NCI-H1694 (cell line): ENCODE data around the gene CALCOCO1.
"Not testable (repeated sequence)": the region's sequence is repeated elsewhere in the genome, so short reads cannot be mapped to it uniquely, and the experiment has no call there.

Experiments
- DNase-seq: peaks from one replicate; lab custom pipeline; 2025; lab: John Stamatoyannopoulos, UW

CALCOCO1 gene

DNA sequence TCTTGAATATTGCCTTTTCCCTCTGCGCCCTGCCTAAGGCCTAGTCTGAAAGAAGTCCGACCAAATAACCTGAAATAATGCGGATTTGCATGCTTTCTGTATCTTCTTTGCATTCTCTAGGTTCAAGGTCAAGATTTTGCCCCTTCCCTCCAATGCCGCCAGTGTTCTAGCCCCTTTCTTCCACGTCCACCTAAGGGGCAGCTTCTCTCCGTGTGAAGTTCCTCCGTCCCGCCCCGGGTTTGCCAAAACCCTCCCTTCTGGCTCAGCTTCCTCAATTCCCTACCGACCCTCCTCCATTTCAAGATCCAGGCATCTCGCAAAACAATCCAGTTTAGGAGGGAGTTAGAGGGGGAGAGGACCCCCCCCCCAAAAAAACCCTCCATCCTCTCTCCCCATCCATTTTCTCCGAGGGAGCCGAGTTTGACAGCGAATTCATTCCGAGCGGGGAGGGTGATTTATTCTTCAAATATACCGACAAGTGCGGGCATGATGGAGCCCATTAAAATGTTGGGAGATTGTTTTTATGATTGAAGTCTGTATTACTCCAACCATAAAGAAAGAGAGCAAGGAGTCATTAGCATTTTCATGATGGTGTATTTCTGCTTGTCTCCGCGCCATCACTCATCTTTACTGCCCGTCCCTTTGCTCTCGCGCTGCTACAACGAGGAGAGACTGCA, 30.5 kb downstream of the CALCOCO1 start:
- DNase-seq, result no peak

DNA sequence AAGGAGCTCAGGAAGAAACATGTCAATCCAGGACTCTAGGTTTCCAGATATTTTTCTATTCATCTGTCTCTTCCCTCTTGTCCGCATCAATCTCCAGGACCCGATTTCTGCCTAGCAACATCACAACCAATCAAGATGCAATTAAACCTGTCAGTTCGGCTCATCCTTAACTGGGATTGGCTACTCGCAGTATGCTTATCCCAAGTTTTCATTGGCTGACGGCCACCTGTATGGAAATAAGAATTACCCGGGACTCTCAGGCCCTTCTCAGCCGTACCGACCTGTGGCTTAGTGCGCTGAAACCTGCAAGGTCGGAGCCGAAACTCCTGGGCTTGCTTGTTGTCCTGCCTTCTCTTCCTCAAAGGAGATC, 31.0 kb downstream of the CALCOCO1 start:
- DNase-seq, result no peak

DNA sequence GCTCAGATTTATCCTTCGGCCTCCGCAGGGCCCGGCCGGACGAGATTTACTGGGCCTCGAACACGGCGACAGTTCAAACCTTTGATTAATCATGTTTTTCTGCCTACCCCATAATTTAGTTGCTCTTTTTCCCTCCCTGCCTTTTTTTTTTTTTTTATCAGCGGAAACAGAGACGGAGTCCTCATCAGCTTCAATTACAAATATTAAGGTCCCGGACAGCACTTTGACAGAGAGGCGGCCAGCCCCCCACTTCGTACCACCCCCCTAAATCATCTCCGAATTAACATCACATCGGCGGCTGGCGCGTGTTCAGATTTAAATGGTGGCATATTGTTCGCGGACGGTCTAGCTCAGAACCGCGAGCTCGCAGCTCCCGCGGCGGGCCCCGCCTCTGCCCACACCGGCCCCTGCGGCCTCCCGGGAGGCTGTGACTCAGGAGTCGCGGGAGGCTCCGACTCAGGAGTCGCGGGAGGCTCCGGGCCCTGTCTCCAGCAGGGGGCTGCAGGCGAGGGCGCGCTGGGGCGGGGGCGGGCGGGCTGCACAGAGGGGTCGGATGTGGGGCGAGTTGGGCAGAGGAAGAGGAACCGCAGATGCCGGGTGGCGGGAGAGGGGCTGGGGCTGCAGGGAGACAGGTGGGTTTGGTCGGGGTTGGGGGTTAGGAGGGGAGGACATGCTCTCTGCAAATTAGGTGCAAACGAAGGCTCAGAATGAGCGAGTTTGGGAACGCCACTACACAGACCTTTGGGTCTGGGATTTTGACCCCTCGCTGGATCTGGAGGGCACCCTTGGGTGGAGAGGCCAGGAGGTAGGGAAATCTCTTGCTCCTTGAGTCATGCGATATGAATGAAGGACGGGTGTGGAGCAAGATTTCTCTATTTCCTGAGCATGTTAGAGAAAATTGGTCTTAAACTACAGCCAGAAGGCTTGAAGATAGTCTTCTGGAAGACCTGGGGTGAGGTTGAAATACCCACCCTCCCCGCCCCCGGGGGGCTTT, 31.8 kb downstream of the CALCOCO1 start:
- DNase-seq, result no peak

DNA sequence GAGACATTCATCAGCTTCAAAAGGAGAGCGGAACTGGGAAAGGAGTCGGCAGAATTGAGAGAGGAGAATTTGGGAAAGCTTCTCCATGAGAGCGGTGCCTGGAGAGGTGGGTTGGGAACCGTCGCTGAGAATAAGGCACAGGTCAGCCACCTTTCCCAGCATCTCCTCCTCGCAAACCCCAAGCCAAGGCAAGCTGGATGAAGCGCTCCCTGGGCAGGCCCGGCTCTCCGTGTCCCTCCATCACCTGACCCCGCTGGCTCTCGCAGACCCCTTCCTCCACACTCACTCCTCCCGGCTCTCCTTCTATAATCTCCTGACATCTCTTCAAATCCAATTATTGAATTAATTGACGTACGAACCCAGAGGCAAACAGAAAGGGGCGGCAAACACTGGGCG, 32.5 kb downstream of the CALCOCO1 start:
- DNase-seq, result no peak

DNA sequence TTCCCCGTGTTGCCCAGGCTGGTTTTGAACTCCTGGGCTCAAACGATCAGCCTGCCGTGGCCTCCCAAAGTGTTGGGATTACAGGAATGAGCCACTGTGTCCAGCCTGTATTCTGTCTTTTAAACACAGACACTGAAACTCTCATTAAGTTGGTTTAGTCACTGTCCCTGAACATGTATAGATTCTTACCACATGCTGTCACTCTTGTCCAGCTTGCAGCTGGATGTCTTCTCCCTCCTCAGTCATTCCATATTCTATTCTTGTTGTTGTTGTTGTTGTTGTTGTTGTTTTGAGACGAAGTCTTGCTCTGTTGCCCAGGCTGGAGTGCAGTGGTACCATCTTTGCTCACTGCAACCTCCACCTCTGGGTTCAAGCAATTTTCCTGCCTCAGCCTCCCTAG, 39.1 kb downstream of the CALCOCO1 start:
- DNase-seq, result no peak

DNA sequence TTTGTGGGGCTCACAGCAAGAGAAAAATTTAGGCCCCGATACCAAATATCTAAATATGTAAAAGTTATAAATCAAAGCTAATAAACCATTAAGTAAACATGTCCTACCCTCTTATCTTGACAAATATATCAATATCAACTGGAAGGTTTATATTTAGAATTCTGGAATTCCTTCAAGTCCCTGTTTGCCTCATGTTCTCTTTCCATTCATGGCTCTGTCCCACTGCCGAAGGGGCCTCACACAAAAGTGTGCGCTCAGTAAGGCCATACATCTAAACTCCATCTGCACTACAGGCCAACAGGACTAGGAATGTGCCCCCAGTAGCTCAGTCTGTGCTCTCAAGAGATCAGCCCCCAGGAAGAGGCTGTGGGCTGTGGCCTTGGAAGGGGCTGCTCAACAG, 40.8 kb downstream of the CALCOCO1 start:
- DNase-seq, result no peak

DNA sequence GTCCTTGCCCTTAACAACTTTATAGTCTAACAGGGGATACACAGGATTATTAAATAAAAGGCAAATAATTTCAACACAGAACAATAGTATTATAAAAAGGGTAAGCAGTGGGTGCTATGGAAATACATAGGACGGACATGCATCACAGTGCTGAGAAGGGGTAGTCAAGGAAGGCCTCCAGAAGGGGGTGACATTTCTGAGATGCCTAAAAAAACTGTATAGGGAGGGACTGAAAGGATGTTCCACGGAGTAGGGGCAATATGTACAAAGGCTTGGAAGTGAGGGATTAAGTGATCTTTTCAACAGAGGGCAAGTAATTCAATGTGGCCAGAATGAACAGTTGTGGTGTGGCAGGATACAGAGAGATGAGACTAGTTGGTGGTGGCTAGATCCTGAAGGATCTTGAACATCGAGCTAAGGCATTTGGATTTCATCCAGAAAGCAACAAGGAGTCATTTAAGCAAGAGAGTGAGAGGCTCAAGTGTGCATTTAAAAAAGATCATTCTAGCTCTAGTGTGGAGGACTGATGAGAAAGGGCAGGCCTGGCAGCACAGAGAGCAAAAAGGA, 42.5 kb downstream of the CALCOCO1 start:
- DNase-seq, result no peak

DNA sequence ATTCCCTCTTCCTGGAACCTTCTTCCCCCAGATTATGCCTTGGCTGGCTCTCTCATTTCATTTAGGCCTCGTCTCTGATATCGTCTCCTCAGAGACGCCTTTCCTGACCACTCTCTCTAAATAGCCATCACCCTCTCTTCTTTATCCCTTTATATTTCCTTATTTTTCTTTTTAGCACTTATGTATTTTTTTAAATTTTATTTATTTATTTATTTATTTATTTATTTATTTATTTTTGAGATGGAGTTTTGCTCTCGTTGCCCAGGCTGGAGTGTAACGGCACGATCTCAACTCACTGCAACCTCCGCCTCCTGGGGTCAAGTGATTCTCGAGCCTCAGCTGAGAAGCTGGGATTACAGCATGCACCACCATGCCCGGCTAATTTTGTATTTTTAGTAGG, 43.3 kb downstream of the CALCOCO1 start:
- DNase-seq, result no peak

DNA sequence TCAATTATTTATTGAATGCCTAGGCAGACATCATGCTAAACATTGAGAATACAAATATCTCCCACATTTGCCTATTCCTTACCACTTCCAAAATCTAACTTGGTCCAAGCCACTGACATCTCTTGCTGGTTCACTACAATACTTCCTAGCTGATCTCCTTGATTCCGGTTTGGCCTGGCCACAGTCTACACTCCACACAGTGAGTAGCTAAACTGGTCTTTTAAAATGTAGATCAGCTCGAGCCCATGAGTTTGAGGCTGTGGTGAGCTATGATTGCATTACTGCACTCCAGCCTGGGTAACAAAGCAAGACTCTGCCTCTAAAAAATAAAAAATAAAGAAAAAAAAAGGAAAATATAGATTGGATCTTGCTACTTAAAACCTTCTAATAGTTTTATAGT, 43.8 kb downstream of the CALCOCO1 start:
- DNase-seq, result no peak

DNA sequence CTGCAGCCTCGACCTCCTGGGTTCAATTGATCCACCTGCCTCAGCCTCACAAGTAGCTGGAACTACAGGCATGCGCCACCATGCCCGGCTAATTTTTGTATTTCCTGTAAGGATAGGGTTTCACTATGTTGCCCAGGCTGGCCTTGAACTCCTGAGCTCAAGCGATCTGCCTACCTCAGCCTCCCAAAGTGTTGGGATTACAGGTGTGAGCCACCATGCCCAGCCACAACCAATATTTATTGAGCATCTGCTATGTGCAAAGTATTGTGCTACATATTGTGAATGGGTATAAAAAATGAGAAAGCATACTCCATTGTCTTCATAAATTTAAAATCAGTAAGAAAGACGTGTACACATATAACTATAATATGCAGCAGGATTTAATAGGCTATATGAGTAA, 47.2 kb downstream of the CALCOCO1 start:
- DNase-seq, result not testable (repeated sequence)

DNA sequence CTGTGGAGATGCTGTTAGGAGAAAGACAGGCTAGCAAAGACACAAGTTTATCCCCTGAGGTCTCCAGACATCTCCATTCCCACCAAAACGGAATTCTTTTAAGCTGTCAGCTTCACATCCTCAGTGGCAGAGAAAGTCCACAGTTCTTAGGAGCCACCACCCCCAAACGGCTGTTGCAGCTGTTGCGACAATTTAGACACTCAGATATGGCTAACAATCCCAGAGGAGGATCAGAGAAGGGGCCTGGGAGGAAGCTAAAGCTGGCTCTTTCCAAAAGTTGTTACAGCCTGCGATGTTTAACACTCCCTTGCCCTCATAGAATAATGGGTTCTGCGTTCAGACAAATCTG, 49.5 kb downstream of the CALCOCO1 start:
- no peak for DNase-seq

DNA sequence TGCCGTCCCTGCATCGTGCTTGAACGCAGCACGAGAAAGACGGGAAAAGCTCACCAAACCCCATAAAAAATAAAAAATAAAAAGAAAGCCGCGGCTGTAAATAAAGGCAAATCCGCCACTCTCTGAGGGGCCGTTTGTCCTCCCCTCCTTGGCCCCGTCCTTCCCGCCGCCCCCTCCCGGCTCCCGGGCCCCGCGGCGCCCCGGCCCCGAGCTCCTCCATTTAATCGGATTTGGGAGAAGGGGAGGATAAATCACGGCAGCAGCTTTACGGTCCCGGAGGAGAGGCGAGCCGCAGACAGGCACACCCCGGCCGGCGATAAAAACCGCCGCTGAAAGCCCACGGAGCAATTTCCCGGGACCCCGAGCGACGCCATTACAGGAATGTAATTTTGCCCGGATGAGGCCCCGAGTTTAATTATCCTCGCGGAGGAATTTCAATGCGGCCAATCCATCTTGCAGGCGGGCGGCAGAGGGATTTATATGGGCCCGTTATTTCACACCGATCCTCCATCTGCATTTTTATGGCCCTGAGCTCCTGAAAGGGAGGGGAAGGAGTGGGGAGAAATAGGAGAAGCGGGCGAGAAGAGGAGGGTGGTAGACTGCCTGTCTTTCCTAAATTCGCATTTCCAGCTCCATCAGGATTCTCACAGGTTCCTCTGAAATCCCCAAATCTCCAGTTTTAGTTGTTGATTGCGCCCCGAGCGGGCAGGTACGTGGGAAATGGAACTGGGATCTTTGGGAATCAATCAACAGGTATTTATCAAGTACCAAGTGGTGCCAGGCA, 50.0 kb downstream of the CALCOCO1 start:
- DNase-seq, result no peak

DNA sequence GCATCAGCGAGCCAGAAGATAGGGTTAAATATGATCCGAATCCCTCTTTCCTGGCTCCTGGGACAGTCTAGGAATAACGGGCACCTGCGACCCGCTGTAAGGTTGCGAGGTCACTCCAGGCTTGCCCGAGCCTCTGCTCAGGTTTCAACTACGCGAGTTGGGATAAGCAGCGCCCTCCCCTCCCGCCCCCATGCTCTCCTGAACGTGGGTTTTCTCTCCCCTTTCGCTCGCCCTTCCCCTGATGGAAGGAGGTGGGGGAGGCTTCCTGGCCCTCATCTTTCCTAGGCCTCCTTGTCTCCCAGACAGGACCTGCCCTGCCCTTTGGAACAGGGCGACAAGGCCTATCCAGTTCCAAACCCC, 50.6 kb downstream of the CALCOCO1 start:
- DNase-seq, result no peak

DNA sequence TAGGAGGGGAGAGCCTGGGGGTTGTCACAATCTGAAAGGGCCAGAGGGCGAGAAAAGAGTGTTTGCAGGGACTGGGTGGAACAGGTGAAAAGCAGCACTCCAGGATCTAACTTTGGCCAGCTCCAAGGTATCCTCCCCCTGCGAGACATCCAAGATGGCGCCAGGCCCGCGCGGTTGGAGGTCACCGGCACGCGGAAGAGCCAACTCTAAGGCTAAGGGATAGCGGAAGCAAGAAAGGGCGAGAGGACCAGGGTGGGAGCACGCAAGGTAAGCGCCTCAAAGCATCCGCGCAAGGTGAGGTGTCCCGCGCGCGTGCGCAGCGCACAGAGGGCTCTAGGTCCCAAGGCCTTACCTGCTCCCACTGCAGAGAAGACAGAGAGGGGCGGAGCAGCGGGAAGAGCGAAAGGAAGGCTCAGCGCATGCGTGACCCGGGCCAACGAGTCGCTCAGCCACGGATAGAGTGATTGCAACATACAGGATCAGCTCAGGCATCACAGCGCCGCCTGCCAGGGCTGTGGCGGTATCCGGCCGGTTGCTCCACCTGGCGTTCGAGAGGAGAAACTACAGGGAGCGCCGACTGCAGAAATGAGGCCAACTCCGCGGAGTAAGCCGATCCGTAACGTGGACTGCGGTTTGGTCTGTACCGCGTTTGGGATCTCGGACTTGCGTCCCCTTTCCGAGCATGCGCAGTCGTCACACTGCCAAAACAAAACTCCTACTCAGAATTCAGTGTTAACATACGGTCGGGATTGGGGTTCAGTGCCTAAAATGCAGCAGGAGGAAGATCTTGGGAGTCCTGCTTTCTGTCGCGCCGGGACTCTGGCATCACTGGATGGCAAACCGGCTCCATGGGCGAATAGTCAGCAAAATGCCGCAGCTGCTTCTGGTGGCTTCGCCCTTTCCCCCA, 51.3 kb downstream of the CALCOCO1 start, which contains the start of gene ATP5MC2:
Gene ATP5MC2 (minus strand): TSS at position 383 of the 907 bp plus-strand sequence. CDS start 3,469 bp downstream, outside the sequence.
- DNase-seq, result peak; percentile 92

DNA sequence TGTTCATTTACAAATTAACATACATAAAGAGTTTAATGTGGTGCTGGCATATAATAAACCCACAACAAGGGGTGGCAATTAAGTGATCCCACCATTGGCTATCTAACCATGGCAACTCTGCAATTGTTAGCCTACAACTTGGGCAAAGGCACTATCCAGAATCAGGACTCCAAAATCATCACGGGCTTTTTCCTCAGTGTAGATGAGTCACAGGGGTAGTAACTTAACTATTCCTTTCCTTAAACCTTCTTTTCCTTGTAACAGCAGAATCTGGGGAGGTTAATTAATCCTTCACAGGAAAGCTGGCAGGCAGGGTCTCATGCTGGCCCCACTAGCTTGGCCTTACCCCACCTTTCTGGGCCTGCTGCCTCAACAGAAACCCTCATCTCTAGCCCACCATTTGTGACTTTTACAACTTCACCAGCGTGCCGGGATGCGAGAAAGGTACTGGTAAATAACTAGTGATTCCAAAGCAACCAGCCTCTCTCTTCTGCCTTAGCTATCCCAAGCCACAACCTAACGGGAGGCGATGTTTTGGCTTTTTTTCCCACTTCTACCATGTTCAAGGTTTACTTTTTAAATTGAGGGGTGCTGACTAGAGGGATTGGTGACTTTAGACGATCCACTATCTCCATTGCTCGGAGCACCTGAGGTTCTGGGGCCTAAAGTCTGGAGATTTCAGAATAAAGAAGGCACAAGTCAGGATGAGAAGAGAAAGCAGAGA, 52.1 kb downstream of the CALCOCO1 start:
- no peak for DNase-seq

DNA sequence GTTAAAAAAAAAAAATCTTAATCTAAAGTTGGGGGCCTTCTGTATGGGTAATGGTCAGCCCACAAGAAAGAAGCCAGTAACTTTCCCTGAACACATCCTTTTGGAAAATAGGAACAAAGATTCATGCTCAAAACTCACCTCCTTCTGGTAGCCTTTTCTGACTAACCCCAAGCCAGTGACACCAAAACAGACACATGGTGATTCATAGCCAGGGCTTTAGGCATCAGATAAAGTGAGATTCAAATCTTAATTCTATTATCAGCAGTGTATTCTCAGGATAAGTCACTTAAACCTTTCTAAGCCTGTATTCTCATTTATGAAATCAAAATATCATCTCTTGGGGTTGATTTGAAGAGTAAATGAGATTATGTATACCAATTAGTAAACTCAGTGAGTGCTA, 56.3 kb downstream of the CALCOCO1 start:
- DNase-seq, result no peak

DNA sequence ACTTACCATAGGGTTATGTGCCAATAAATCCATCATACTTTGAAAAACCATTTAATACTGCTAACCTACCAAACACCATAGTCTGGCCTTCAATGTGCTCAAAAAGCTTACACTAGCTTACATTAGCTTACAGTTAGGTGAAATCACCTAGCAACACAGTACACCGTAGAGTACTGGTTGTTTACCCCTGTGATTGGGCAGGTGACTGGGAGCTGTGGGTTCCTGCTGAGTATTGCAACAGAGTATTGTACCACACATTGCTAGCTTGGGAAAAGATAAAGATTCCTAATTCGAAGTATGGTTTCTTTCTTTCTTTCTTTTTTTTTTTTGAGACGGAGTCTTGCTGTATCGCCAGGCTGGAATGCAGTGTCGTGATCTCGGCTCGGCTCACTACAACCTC, 56.9 kb downstream of the CALCOCO1 start:
- DNase-seq, result no peak

DNA sequence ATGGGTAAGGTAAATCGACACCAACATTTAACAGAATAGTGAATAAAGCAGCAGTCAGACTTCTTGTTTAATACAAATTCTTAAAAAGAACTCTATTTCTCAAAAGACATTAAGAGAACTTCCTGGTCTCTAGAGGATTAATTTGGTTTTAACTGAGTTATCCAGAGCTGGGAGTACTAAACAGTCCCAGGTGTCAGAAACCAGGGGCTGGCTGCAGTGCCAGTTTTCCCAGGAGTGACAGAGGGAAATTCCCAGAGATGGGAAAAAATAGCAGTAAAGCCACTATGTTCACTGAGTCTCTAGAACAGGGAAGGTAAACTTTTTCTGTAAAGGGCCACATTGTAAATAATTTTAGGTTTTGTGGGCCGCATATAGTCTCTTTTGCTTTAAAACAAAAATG, 60.2 kb downstream of the CALCOCO1 start:
- DNase-seq, result no peak

DNA sequence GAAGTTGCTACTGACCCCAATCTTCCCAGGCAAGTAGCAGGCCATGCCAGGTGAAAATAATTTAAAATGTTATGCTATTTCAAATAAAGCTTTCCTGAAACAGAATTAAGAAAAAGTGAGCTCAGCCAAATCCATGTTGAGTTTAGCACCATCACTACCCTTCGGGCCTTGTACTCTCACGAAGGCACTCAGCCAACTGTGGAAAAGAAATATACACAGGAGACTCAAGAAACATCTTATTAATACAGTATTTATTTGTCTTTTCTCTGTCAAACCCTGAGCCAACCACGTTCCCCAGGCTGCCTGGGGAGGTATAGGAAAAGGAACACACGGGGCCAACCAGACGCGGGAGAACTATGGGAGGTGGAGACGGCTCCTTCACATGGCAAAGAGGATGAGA, 62.3 kb downstream of the CALCOCO1 start:
- no peak for DNase-seq

DNA sequence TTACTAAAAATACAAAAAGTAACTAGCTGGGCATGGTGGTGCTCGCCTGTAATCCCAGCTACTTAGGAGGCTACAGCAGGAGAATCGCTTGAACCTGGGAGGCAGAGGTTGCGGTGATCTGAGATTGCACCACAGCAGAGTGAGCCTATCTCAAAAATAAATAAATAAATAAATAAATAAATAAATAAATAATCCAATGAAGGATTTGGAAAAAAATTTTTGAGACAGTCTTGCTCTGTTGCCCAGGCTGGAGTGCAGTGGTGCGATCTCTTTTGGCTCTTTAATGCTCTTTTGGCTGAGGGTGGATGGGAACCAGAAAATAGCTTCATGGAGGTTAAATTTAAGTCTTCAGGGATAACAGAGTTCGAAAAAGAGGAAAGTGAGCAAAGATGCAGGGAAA, 63.1 kb downstream of the CALCOCO1 start:
- no peak for DNase-seq

DNA sequence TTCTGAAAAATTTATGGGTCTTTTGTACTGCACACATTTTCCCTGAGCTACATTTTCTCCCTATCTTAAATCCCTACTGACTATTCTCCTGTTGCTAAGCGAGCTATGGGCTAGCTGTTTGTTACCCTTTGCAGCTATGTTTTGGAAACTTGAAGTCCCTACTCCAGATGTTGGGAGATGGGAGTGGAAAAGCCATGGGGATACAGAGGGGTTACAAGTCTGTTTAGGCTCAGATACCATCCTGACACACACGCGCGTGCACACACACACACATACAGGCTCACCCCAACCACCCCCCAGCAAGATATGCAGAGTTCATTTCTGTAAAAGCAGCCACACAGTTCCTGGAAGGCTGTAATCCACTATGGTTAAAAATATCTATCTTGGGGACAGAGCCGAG, 67.2 kb downstream of the CALCOCO1 start:
- no peak for DNase-seq
